ENCODE measurements around the gene BET1.

BET1 gene

GRCh38 chr7:93985101-93985500 lies 19.1 kb downstream of the BET1 start:
- H3K9me3 ChIP-seq (ENCODE audit: control insufficient read depth in 1 of 2, low read length in 2 of 2): no peaks in the 10 kb centered on the region
- H3K4me1 ChIP-seq (ENCODE audit: control insufficient read depth in 1 of 2, insufficient read depth in 2 of 2, low read length in 2 of 2): peaks cover 6 to 9% of the 10 kb centered on the region in 2 donors
- no peaks in the 10 kb centered on the region for H3K27me3 ChIP-seq (ENCODE audit: control insufficient read depth in 1 of 2, insufficient read depth in 2 of 2, low read length in 2 of 2)
- H3K9ac ChIP-seq (ENCODE audit: low read depth in 1 of 2, low read length in 2 of 2): no peak overlapping the region
- no peak overlapping the region for H3K4me3 ChIP-seq (ENCODE audit: low read depth in 1 of 2, low read length in 2 of 2)
- H3K36me3 ChIP-seq (ENCODE audit: control insufficient read depth in 1 of 2, insufficient read depth in 2 of 2, low read length in 2 of 2): no peaks in the 10 kb centered on the region
- H3K27ac ChIP-seq (ENCODE audit: low read depth, low read length): no peak overlapping the region

GRCh38 chr7:93984024-93984423 lies 20.1 kb downstream of the BET1 start:
- no peak overlapping the region for H3K4me3 ChIP-seq (ENCODE audit: low read depth in 1 of 2, low read length in 2 of 2)
- H3K27me3 ChIP-seq (ENCODE audit: control insufficient read depth in 1 of 2, insufficient read depth in 2 of 2, low read length in 2 of 2): no peaks in the 10 kb centered on the region
- no peaks in the 10 kb centered on the region for H3K36me3 ChIP-seq (ENCODE audit: control insufficient read depth in 1 of 2, insufficient read depth in 2 of 2, low read length in 2 of 2)
- no peaks in the 10 kb centered on the region for H3K9me3 ChIP-seq (ENCODE audit: control insufficient read depth in 1 of 2, low read length in 2 of 2)
- H3K27ac ChIP-seq (ENCODE audit: low read depth, low read length): no peak overlapping the region
- no peak overlapping the region for H3K9ac ChIP-seq (ENCODE audit: low read depth in 1 of 2, low read length in 2 of 2)
- peaks cover 6 to 9% of the 10 kb centered on the region in 2 donors for H3K4me1 ChIP-seq (ENCODE audit: control insufficient read depth in 1 of 2, insufficient read depth in 2 of 2, low read length in 2 of 2)

GRCh38 chr7:93981480-93981874 lies 22.7 kb downstream of the BET1 start:
- Histone ChIP-seq H3K9me3 (ENCODE audit: control insufficient read depth in 1 of 2, low read length in 2 of 2) (no peaks in the 10 kb centered on the region), H3K36me3 (ENCODE audit: control insufficient read depth in 1 of 2, insufficient read depth in 2 of 2, low read length in 2 of 2) (no peaks in the 10 kb centered on the region), H3K9ac (ENCODE audit: low read depth in 1 of 2, low read length in 2 of 2) (no peak overlapping the region), H3K27ac (ENCODE audit: low read depth, low read length) (no peak overlapping the region), H3K4me1 (ENCODE audit: control insufficient read depth in 1 of 2, insufficient read depth in 2 of 2, low read length in 2 of 2) (peaks cover 6 to 9% of the 10 kb centered on the region in 2 donors), H3K27me3 (ENCODE audit: control insufficient read depth in 1 of 2, insufficient read depth in 2 of 2, low read length in 2 of 2) (no peaks in the 10 kb centered on the region), H3K4me3 (ENCODE audit: low read depth in 1 of 2, low read length in 2 of 2) (peak overlapping the region in 1 of 2 donors; percentile 54)

GRCh38 chr7:93980744-93981479 lies 23.2 kb downstream of the BET1 start:
- Histone ChIP-seq H3K4me3 (ENCODE audit: low read depth in 1 of 2, low read length in 2 of 2) (peak overlapping the region in 1 of 2 donors; percentile 54), H3K36me3 (ENCODE audit: control insufficient read depth in 1 of 2, insufficient read depth in 2 of 2, low read length in 2 of 2) (no peaks in the 10 kb centered on the region), H3K4me1 (ENCODE audit: control insufficient read depth in 1 of 2, insufficient read depth in 2 of 2, low read length in 2 of 2) (peaks cover 6 to 9% of the 10 kb centered on the region in 2 donors), H3K27ac (ENCODE audit: low read depth, low read length) (no peak overlapping the region), H3K27me3 (ENCODE audit: control insufficient read depth in 1 of 2, insufficient read depth in 2 of 2, low read length in 2 of 2) (no peaks in the 10 kb centered on the region), H3K9me3 (ENCODE audit: control insufficient read depth in 1 of 2, low read length in 2 of 2) (no peaks in the 10 kb centered on the region), H3K9ac (ENCODE audit: low read depth in 1 of 2, low read length in 2 of 2) (no peak overlapping the region)

GRCh38 chr7:93977211-93977950 lies 26.8 kb downstream of the BET1 start:
- Histone ChIP-seq H3K4me1 (ENCODE audit: control insufficient read depth in 1 of 2, insufficient read depth in 2 of 2, low read length in 2 of 2) (peaks cover 6 to 9% of the 10 kb centered on the region in 2 donors), H3K9ac (ENCODE audit: low read depth in 1 of 2, low read length in 2 of 2) (no peak overlapping the region), H3K36me3 (ENCODE audit: control insufficient read depth in 1 of 2, insufficient read depth in 2 of 2, low read length in 2 of 2) (no peaks in the 10 kb centered on the region), H3K27me3 (ENCODE audit: control insufficient read depth in 1 of 2, insufficient read depth in 2 of 2, low read length in 2 of 2) (no peaks in the 10 kb centered on the region), H3K9me3 (ENCODE audit: control insufficient read depth in 1 of 2, low read length in 2 of 2) (no peaks in the 10 kb centered on the region), H3K27ac (ENCODE audit: low read depth, low read length) (no peak overlapping the region), H3K4me3 (ENCODE audit: low read depth in 1 of 2, low read length in 2 of 2) (no peak overlapping the region)

- Histone ChIP-seq H3K4me1 (ENCODE audit: control insufficient read depth in 1 of 2, insufficient read depth in 2 of 2, low read length in 2 of 2) (no peaks in the 10 kb centered on the region), H3K27me3 (ENCODE audit: control insufficient read depth in 1 of 2, insufficient read depth in 2 of 2, low read length in 2 of 2) (no peaks in the 10 kb centered on the region), H3K27ac (ENCODE audit: low read depth, low read length) (no peak overlapping the region), H3K9me3 (ENCODE audit: control insufficient read depth in 1 of 2, low read length in 2 of 2) (no peaks in the 10 kb centered on the region), H3K36me3 (ENCODE audit: control insufficient read depth in 1 of 2, insufficient read depth in 2 of 2, low read length in 2 of 2) (no peaks in the 10 kb centered on the region), H3K4me3 (ENCODE audit: low read depth in 1 of 2, low read length in 2 of 2) (no peak overlapping the region), H3K9ac (ENCODE audit: low read depth in 1 of 2, low read length in 2 of 2) (no peak overlapping the region)
These were observed 31.0 kb downstream of the BET1 start for GRCh38 chr7:93973134-93973533.

GRCh38 chr7:93972029-93972725 lies 32.0 kb downstream of the BET1 start:
- no peaks in the 10 kb centered on the region for H3K9me3 ChIP-seq (ENCODE audit: control insufficient read depth in 1 of 2, low read length in 2 of 2)
- no peak overlapping the region for H3K4me3 ChIP-seq (ENCODE audit: low read depth in 1 of 2, low read length in 2 of 2)
- no peak overlapping the region for H3K9ac ChIP-seq (ENCODE audit: low read depth in 1 of 2, low read length in 2 of 2)
- no peaks in the 10 kb centered on the region for H3K36me3 ChIP-seq (ENCODE audit: control insufficient read depth in 1 of 2, insufficient read depth in 2 of 2, low read length in 2 of 2)
- H3K27ac ChIP-seq (ENCODE audit: low read depth, low read length): no peak overlapping the region
- H3K4me1 ChIP-seq (ENCODE audit: control insufficient read depth in 1 of 2, insufficient read depth in 2 of 2, low read length in 2 of 2): no peaks in the 10 kb centered on the region
- no peaks in the 10 kb centered on the region for H3K27me3 ChIP-seq (ENCODE audit: control insufficient read depth in 1 of 2, insufficient read depth in 2 of 2, low read length in 2 of 2)

GRCh38 chr7:93968911-93969620 lies 35.1 kb downstream of the BET1 start:
- H3K27me3 ChIP-seq (ENCODE audit: control insufficient read depth in 1 of 2, insufficient read depth in 2 of 2, low read length in 2 of 2): no peaks in the 10 kb centered on the region
- H3K9me3 ChIP-seq (ENCODE audit: control insufficient read depth in 1 of 2, low read length in 2 of 2): no peaks in the 10 kb centered on the region
- no peak overlapping the region for H3K4me3 ChIP-seq (ENCODE audit: low read depth in 1 of 2, low read length in 2 of 2)
- H3K27ac ChIP-seq (ENCODE audit: low read depth, low read length): no peak overlapping the region
- no peak overlapping the region for H3K9ac ChIP-seq (ENCODE audit: low read depth in 1 of 2, low read length in 2 of 2)
- H3K36me3 ChIP-seq (ENCODE audit: control insufficient read depth in 1 of 2, insufficient read depth in 2 of 2, low read length in 2 of 2): no peaks in the 10 kb centered on the region
- no peaks in the 10 kb centered on the region for H3K4me1 ChIP-seq (ENCODE audit: control insufficient read depth in 1 of 2, insufficient read depth in 2 of 2, low read length in 2 of 2)

GRCh38 chr7:93964813-93965212 lies 39.3 kb downstream of the BET1 start:
- Histone ChIP-seq H3K9ac (ENCODE audit: low read depth in 1 of 2, low read length in 2 of 2) (no peak overlapping the region), H3K27me3 (ENCODE audit: control insufficient read depth in 1 of 2, insufficient read depth in 2 of 2, low read length in 2 of 2) (no peaks in the 10 kb centered on the region), H3K9me3 (ENCODE audit: control insufficient read depth in 1 of 2, low read length in 2 of 2) (no peaks in the 10 kb centered on the region), H3K27ac (ENCODE audit: low read depth, low read length) (no peak overlapping the region), H3K36me3 (ENCODE audit: control insufficient read depth in 1 of 2, insufficient read depth in 2 of 2, low read length in 2 of 2) (no peaks in the 10 kb centered on the region), H3K4me3 (ENCODE audit: low read depth in 1 of 2, low read length in 2 of 2) (no peak overlapping the region), H3K4me1 (ENCODE audit: control insufficient read depth in 1 of 2, insufficient read depth in 2 of 2, low read length in 2 of 2) (no peaks in the 10 kb centered on the region)
